DMS79 treated with DMSO at 0.1 percent for 48 hours (cell line): ENCODE results near the gene PRKCD.

Source experiments
- DNase-seq: peaks from one replicate; lab custom pipeline; 2025; lab: John Stamatoyannopoulos, UW

The PRKCD gene

GRCh38 chr3:53217175-53217574, 56.2 kb downstream of the PRKCD start:
- DNase-seq, result no peak

GRCh38 chr3:53218131-53218530, 57.1 kb downstream of the PRKCD start:
- no peak for DNase-seq

- DNase-seq, result no peak
Measured at GRCh38 chr3:53219895-53220483, 59.0 kb downstream of the PRKCD start.

DNA sequence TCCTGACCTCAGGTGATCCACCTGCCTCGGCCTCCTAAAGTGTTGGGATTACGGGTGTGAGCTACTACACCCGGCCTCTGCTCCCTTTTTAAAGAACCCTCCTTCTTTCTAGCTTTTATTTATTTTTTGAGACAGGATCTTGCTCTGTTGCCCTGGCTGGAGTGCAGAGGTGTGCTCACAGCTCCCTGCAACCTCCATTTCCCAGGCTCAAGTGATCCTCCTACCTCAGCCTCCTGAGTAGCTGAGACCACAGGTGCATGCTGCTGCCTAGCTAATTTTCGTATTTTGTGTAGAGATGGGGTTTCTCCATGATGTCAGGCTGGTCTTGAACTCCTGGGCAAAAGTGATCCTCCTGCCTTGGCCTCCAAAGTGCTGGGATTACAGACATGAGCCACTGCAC, 60.3 kb downstream of the PRKCD start:
- no peak for DNase-seq

DNA sequence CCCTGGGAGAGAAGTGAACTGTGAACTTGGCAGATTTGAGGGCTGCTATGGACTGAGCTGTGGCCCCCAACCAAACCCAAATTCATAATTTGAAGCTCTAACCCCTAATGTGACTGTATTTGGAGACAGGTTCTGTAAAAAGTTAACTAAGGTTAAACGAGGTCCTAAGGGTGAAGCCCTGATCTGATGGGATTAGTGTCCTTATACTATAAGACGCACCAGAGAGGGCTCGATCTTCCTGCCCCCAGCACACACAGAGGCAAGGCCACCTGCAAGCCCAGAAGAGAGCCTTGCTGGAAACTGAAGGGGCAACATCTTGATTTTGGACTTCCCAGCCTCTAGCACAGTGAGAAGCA, 60.8 kb downstream of the PRKCD start:
- DNase-seq, result no peak

DNA sequence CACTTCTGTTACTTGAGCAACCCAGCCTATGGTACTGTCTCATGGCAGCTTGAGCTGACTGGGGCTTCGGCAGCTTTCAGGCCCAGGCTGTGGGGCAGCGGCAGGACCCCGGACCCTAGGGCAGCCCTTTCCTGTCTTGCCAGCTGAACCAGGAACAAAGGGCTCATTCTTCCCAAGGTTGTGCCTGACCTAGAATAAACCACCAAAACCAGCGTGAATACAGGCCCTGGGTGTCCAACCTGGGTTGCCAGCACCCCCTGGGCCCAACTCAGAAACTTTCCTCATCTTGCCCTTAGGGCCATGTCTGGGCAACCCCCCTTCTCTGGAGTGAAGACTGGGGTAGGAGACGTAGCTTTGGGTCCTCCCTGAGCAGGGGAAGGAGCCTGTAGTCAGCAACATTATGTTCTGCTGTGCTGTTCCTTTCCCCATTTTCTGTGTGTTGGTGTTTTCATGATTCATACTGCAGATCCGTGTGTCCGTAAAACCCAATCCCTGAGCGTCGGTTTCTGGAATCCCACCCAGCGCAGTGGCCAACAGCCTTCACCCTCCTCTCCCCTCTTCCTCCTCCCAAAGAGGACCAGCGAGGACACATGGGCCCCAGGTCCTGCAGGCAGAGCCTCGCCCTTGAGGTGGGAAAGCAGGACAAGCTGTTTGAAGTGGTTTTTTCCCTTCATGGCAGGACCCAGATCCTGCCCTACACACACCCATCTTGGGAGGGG, 61.3 kb downstream of the PRKCD start:
- DNase-seq, result no peak

DNA sequence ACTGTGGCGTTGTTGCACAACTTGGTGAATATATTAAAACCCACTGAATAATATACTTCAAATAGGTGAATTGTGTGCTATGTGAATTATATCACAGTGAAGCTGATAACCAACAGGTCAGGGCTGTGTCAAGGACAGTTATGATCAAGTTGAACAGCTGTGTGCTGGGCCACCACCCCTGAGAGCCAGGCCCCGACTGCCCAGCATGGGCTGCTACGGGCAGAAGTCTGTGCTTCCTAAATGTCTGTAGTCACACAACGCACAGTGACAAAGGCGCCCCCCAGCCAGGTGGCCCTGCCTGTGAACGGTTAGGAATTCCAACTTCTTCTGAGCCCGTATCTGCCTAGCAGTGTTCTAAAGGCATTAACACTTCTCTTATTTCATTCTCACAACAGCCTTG, 62.0 kb downstream of the PRKCD start:
- DNase-seq, result no peak

- no peak for DNase-seq
Measured at GRCh38 chr3:53223541-53223966, 62.5 kb downstream of the PRKCD start.

DNA sequence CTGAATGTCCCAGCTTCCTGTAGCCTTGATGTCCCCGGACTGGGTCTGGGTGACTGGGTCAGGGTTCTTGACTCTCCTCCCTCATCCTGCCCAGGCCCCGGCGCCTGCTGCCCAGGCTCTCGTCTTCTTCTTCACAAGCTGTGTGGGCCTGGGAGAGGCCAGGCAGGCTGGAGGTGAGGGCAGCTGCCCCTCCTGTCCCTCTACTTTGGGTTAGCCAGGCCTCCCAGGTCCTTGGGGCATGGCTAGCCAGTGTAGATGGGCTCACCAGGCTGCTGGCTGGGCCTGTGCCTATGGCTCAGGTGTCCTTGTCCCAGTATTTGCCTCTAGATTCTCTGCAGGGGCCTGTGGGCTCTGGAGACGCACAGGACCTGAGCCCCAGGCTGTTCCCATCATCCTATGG, 63.0 kb downstream of the PRKCD start:
- no peak for DNase-seq

GRCh38 chr3:53224536-53224935, 63.5 kb downstream of the PRKCD start:
- DNase-seq, result no peak

GRCh38 chr3:53225181-53225580, 64.2 kb downstream of the PRKCD start:
- DNase-seq, result no peak

DNA sequence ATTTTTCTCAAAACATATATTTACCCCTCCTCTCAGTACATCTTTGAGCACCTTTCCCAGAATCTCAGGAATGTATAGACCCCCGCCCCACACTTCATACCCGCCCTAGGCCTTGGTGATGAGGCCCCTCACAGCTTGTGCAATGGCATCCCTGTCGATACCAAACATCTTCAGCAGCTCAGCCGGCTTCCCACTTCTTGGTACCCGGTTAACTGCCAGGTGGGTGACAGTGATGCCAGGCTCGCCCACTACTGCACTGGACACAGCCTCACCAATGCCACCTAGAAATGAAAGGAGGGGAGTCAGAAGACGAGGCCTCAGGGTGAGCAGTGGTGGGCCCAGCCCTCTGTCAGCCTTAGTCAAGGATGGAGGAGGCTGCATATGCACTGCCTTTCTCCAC, 64.6 kb downstream of the PRKCD start:
- DNase-seq, result no peak

DNA sequence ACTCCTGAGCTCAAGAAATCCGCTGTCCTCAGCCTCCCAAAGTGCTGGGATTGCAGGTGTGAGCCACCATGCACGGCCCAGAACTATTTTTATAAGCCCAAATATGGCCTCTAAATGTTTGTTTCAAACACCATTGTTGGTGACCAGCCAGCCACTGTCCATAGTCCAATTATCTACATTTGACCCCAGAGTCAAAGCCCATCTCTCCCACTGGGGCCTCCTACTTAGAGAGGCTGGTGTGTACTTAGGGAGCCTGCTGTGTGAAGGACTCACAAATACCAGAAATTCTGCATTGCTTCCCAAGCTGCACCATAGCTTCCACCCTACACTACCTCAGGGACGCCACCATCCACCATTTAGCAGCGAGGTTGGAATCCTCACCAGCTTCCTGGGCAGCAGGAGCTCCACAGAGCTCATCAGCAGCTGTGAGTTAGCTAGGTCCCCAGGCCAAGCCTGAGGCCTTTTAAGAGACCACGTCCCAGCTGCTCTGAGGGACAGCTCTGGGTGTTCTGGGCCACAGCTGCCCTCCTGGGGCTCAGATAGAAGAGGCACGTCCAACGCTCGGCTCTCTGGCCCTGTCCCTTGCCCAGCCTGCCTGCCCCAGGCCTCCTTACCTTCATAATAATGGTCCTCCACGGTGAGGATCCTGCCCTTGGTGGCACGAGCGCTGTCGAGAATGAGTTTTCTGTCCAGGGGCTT, 65.3 kb downstream of the PRKCD start:
- DNase-seq, result no peak

DNA sequence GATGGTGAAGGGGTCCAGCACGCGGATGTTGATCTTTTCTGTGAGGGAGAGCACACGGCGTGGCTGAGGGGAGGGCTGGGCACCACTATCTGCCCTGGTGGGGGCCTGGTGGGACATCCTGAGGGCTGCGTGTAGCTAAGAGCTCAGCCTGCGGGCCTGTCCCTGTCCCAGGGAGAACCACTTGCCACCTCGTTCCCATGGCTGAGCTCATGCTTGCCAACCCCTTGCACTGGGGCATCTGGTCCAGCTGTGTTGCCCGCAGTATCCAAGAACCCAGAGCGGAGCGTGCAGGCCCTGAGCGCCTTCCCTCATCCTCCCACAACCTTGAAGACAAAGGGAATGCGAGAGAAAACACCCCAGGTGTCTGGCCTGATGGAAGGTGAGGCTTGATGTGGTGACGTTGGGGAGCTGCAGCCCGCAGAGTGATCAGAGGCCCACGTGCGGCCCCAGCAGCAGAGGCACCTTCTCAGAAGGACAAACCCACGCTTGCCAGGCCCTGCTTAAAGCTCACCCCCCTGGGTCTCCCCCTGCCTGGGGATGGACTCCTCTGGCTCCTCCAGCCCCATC, 65.9 kb downstream of the PRKCD start:
- no peak for DNase-seq

GRCh38 chr3:53227993-53228885, 67.2 kb downstream of the PRKCD start:
- no peak for DNase-seq

- DNase-seq, result no peak
Measured at GRCh38 chr3:53229171-53229570, 68.2 kb downstream of the PRKCD start.

DNA sequence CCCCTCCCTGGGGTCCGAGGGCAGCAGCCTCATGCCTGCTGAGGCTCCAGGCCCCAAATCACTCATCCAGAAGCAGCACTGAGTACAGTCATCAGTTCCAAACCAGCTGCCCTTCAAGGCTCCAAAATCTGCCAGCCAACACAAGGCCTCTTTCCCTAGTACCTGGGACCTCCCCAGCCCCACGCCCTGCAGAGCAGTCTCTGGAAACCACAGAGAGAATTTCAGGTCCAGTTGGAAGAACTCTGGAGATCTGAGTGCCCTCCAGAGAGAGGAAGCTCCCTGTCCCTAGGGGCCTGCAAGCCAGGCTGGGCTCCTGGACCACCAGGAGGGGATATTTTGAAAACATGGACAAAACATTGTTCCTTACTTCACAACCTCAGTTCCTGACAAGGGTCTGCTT, 68.6 kb downstream of the PRKCD start:
- DNase-seq, result no peak

- no peak for DNase-seq
Measured at GRCh38 chr3:53230041-53230621, 69.1 kb downstream of the PRKCD start.

GRCh38 chr3:53230789-53231188, 69.8 kb downstream of the PRKCD start:
- DNase-seq, result no peak

GRCh38 chr3:53231532-53232511, 70.8 kb downstream of the PRKCD start:
- DNase-seq, result no peak
